ENCODE results near the gene PPP4R1.

The PPP4R1 gene

GRCh38 chr18:9571546-9571945, 42.8 kb downstream of the PPP4R1 start:
- no peak overlapping the region for H3K4me3 ChIP-seq (ENCODE audit: low read length)
- no peaks in the 10 kb centered on the region for H3K36me3 ChIP-seq (ENCODE audit: control insufficient read depth, insufficient read depth, low read length)
- H3K4me1 ChIP-seq (ENCODE audit: control insufficient read depth, insufficient read depth, low read length): peaks cover 7% of the 10 kb centered on the region
- H3K9ac ChIP-seq (ENCODE audit: low read length): no peak overlapping the region
- H3K27me3 ChIP-seq (ENCODE audit: control insufficient read depth, insufficient read depth, low read length): no peaks in the 10 kb centered on the region
- no peak overlapping the region for H3K27ac ChIP-seq (ENCODE audit: low read depth, low read length)

- H3K27me3 ChIP-seq (ENCODE audit: control insufficient read depth, insufficient read depth, low read length): no peaks in the 10 kb centered on the region
- no peak overlapping the region for H3K9ac ChIP-seq (ENCODE audit: low read length)
- H3K27ac ChIP-seq (ENCODE audit: low read depth, low read length): no peak overlapping the region
- no peaks in the 10 kb centered on the region for H3K36me3 ChIP-seq (ENCODE audit: control insufficient read depth, insufficient read depth, low read length)
- no peak overlapping the region for H3K4me3 ChIP-seq (ENCODE audit: low read length)
- peaks cover under 1% of the 10 kb centered on the region for H3K4me1 ChIP-seq (ENCODE audit: control insufficient read depth, insufficient read depth, low read length)
Observed at GRCh38 chr18:9570255-9570654, 44.1 kb downstream of the PPP4R1 start.

DNA sequence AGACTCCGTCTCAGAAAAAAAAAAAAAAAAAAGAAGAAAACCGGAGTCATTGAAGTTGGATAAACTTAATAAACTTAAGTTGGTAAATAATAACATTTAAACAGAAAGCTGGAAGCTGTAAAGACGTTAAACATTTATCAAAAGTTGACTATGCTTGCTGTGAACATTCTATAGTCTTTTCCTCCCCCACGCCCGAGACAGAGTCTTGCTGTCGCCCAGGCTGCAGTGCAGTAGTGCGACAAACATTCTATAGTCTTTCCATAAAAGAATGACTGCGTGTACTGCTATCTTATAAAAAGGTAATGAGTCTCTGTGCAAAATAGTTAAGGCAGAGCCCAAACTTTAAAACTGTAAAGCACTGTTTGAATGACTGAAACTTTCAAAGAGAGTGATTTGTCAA, 45.2 kb downstream of the PPP4R1 start:
- Histone ChIP-seq H3K4me3 (ENCODE audit: low read length) (no peak overlapping the region), H3K27ac (ENCODE audit: low read depth, low read length) (no peak overlapping the region), H3K9ac (ENCODE audit: low read length) (no peak overlapping the region), H3K27me3 (ENCODE audit: control insufficient read depth, insufficient read depth, low read length) (no peaks in the 10 kb centered on the region), H3K36me3 (ENCODE audit: control insufficient read depth, insufficient read depth, low read length) (no peaks in the 10 kb centered on the region), H3K4me1 (ENCODE audit: control insufficient read depth, insufficient read depth, low read length) (peaks cover 5% of the 10 kb centered on the region)

DNA sequence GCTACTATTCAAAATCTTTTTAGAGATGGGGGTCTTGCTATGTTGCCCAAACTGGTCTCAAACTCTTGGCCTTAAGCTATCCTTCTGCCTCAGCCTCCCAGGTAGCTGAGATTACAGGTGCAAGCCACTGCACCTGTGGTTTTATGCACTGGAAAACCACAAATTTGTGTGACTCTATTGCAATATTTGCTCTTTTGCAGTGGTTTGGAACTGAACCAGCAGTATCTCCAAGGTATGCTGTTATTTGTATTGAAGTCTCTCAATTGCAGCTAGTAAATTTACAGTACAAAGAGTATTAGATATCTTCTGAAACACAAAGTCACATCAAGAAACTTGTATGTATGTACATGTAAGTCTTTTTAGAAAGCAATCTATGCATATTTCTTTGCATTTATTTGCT, 46.2 kb downstream of the PPP4R1 start:
- Histone ChIP-seq H3K4me3 (ENCODE audit: low read length) (no peak overlapping the region), H3K27ac (ENCODE audit: low read depth, low read length) (no peak overlapping the region), H3K9ac (ENCODE audit: low read length) (no peak overlapping the region), H3K27me3 (ENCODE audit: control insufficient read depth, insufficient read depth, low read length) (no peaks in the 10 kb centered on the region), H3K4me1 (ENCODE audit: control insufficient read depth, insufficient read depth, low read length) (peaks cover 5% of the 10 kb centered on the region), H3K36me3 (ENCODE audit: control insufficient read depth, insufficient read depth, low read length) (no peaks in the 10 kb centered on the region)

DNA sequence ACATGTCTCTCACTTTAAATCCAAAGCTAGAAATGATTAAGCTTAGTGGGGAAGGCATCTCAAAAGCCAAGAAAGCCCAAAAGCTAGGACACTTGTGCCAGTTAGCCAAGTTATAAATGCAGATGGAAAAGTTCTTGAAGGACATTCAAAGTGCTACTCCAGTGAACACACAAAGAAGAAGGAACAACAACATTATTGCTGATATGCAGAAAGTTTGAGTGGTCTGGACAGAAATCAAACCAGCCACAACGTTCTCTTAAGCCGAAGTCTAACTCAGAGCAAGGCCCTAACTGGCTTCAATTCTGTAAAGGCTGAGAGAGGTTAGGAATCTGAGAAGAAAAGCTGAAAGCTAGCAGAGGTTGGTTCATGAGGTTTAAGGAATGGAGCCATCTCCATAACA, 49.0 kb downstream of the PPP4R1 start:
- Histone ChIP-seq H3K4me3 (ENCODE audit: low read length) (no peak overlapping the region), H3K4me1 (ENCODE audit: control insufficient read depth, insufficient read depth, low read length) (peaks cover 9% of the 10 kb centered on the region), H3K36me3 (ENCODE audit: control insufficient read depth, insufficient read depth, low read length) (peaks cover 8% of the 10 kb centered on the region), H3K27ac (ENCODE audit: low read depth, low read length) (no peak overlapping the region), H3K9ac (ENCODE audit: low read length) (no peak overlapping the region), H3K27me3 (ENCODE audit: control insufficient read depth, insufficient read depth, low read length) (no peaks in the 10 kb centered on the region)

GRCh38 chr18:9563331-9563730, 51.0 kb downstream of the PPP4R1 start:
- H3K27ac ChIP-seq (ENCODE audit: low read depth, low read length): no peak overlapping the region
- peaks cover 9% of the 10 kb centered on the region for H3K4me1 ChIP-seq (ENCODE audit: control insufficient read depth, insufficient read depth, low read length)
- peaks cover 14% of the 10 kb centered on the region for H3K36me3 ChIP-seq (ENCODE audit: control insufficient read depth, insufficient read depth, low read length)
- no peaks in the 10 kb centered on the region for H3K27me3 ChIP-seq (ENCODE audit: control insufficient read depth, insufficient read depth, low read length)
- no peak overlapping the region for H3K9ac ChIP-seq (ENCODE audit: low read length)
- H3K4me3 ChIP-seq (ENCODE audit: low read length): no peak overlapping the region

GRCh38 chr18:9562584-9562983, 51.8 kb downstream of the PPP4R1 start:
- Histone ChIP-seq H3K27ac (ENCODE audit: low read depth, low read length) (no peak overlapping the region), H3K4me1 (ENCODE audit: control insufficient read depth, insufficient read depth, low read length) (peaks cover 9% of the 10 kb centered on the region), H3K4me3 (ENCODE audit: low read length) (no peak overlapping the region), H3K36me3 (ENCODE audit: control insufficient read depth, insufficient read depth, low read length) (peaks cover 16% of the 10 kb centered on the region), H3K27me3 (ENCODE audit: control insufficient read depth, insufficient read depth, low read length) (no peaks in the 10 kb centered on the region), H3K9ac (ENCODE audit: low read length) (no peak overlapping the region)

DNA sequence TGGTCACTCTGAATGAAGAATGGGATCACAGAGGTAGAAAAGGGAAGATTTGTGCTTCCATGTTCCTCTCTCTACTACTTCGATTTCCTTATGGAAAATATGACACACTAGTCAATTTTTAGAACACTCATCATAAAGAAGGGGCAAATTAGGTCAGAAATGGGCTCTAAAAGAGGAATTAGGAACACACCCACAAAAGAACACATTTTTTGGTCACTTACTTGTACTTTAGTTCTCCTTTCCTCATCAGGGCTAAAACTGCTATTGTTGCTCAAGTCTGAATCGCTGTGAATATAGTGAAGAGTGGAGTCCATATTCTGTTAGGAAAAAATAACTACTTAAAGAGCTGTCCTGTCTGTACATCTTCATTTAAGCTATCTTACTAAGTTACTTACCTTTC, 52.6 kb downstream of the PPP4R1 start:
- Histone ChIP-seq H3K9ac (ENCODE audit: low read length) (no peak overlapping the region), H3K4me1 (ENCODE audit: control insufficient read depth, insufficient read depth, low read length) (peaks cover 9% of the 10 kb centered on the region), H3K27me3 (ENCODE audit: control insufficient read depth, insufficient read depth, low read length) (no peaks in the 10 kb centered on the region), H3K36me3 (ENCODE audit: control insufficient read depth, insufficient read depth, low read length) (peaks cover 18% of the 10 kb centered on the region), H3K27ac (ENCODE audit: low read depth, low read length) (no peak overlapping the region), H3K4me3 (ENCODE audit: low read length) (no peak overlapping the region)

- Histone ChIP-seq H3K27me3 (ENCODE audit: control insufficient read depth, insufficient read depth, low read length) (no peaks in the 10 kb centered on the region), H3K9ac (ENCODE audit: low read length) (no peak overlapping the region), H3K4me1 (ENCODE audit: control insufficient read depth, insufficient read depth, low read length) (peaks cover 4% of the 10 kb centered on the region), H3K4me3 (ENCODE audit: low read length) (no peak overlapping the region), H3K27ac (ENCODE audit: low read depth, low read length) (no peak overlapping the region), H3K36me3 (ENCODE audit: control insufficient read depth, insufficient read depth, low read length) (peaks cover 26% of the 10 kb centered on the region)
Observed at GRCh38 chr18:9559253-9559652, 55.1 kb downstream of the PPP4R1 start.

GRCh38 chr18:9558387-9559064, 55.8 kb downstream of the PPP4R1 start:
- Histone ChIP-seq H3K27me3 (ENCODE audit: control insufficient read depth, insufficient read depth, low read length) (no peaks in the 10 kb centered on the region), H3K4me3 (ENCODE audit: low read length) (no peak overlapping the region), H3K36me3 (ENCODE audit: control insufficient read depth, insufficient read depth, low read length) (peaks cover 28% of the 10 kb centered on the region), H3K4me1 (ENCODE audit: control insufficient read depth, insufficient read depth, low read length) (peaks cover 4% of the 10 kb centered on the region), H3K9ac (ENCODE audit: low read length) (no peak overlapping the region), H3K27ac (ENCODE audit: low read depth, low read length) (no peak overlapping the region)

- no peaks in the 10 kb centered on the region for H3K27me3 ChIP-seq (ENCODE audit: control insufficient read depth, insufficient read depth, low read length)
- H3K9ac ChIP-seq (ENCODE audit: low read length): no peak overlapping the region
- H3K27ac ChIP-seq (ENCODE audit: low read depth, low read length): no peak overlapping the region
- no peak overlapping the region for H3K4me3 ChIP-seq (ENCODE audit: low read length)
- peaks cover under 1% of the 10 kb centered on the region for H3K4me1 ChIP-seq (ENCODE audit: control insufficient read depth, insufficient read depth, low read length)
- H3K36me3 ChIP-seq (ENCODE audit: control insufficient read depth, insufficient read depth, low read length): peaks cover 29% of the 10 kb centered on the region
Observed at GRCh38 chr18:9557250-9557943, 57.0 kb downstream of the PPP4R1 start.

GRCh38 chr18:9552616-9553015, 61.7 kb downstream of the PPP4R1 start:
- Histone ChIP-seq H3K27me3 (ENCODE audit: control insufficient read depth, insufficient read depth, low read length) (no peaks in the 10 kb centered on the region), H3K36me3 (ENCODE audit: control insufficient read depth, insufficient read depth, low read length) (peaks cover 43% of the 10 kb centered on the region), H3K4me3 (ENCODE audit: low read length) (no peak overlapping the region)

DNA sequence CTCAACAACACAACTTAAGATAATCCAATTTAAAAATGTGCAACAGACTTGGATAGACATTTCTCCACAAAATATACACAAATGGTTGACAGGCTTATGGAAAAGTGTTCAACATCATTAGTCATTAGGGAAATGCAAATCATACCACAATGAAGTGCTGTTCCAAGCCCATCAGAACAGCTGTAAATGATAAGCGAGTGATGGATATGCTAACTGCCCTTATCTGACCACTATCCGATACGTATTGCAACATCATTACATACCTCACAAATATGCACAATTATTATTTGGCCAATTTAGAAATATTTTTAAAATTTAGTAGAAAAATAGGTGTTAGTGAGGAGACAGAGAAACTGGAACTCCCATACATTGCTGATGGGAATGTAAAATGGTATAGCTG, 62.2 kb downstream of the PPP4R1 start:
- Histone ChIP-seq H3K9ac (ENCODE audit: low read length) (no peak overlapping the region), H3K4me1 (ENCODE audit: control insufficient read depth, insufficient read depth, low read length) (no peaks in the 10 kb centered on the region), H3K4me3 (ENCODE audit: low read length) (no peak overlapping the region), H3K27ac (ENCODE audit: low read depth, low read length) (no peak overlapping the region), H3K36me3 (ENCODE audit: control insufficient read depth, insufficient read depth, low read length) (peaks cover 45% of the 10 kb centered on the region), H3K27me3 (ENCODE audit: control insufficient read depth, insufficient read depth, low read length) (no peaks in the 10 kb centered on the region)

More at GRCh38 chr18:9552616-9553015, 61.7 kb downstream of the PPP4R1 start:
- H3K9ac ChIP-seq (ENCODE audit: low read length): no peak overlapping the region
- no peak overlapping the region for H3K27ac ChIP-seq (ENCODE audit: low read depth, low read length)
- no peaks in the 10 kb centered on the region for H3K4me1 ChIP-seq (ENCODE audit: control insufficient read depth, insufficient read depth, low read length)
